MM.1S (cell line): ENCODE results near the gene GNG12.

Experiments used
- CTCF ChIP-seq: fragments of 300-600 bp; sonication (generic); IDR thresholded peaks from 2 replicates; pipeline ENCODE4 v1.5.1; 2016; ENCODE audit warnings: antibody characterized with exemption, low read length, mixed read lengths
- EZH2 ChIP-seq: fragments of 300-600 bp; sonication (generic); optimal IDR thresholded peaks from 2 replicates; pipeline ENCODE3; 2017; ENCODE audit warnings: low read depth, mild to moderate bottlenecking, antibody characterized with exemption, low read length, mixed read lengths
- EZH2phosphoT487 ChIP-seq: fragments of 300-600 bp; sonication (generic); IDR thresholded peaks from 2 replicates; pipeline ENCODE4 v1.6.1; 2018; ENCODE audit warnings: antibody characterized with exemption, low read length

DNA sequence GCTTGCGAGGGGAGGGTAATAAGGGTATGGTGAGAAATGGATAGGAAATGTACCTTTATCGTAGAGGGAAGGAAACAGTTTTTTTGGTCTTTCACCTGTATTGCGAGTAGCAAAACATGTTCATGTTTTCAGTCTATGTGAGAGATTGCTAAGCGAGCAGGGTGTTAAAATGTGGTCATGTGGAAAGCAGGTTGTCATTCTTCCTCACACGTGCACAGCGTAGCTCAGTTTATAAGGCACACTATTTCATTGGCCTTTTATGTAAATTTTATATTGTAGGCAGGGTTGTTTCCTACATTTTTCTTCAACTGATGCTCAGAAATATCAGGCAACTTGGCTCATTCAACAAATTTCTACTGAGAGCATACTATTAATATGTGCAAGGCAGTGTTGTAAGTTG is 18.5 kb upstream of the GNG12 start:
- TF ChIP-seq CTCF, result no peak
- TF ChIP-seq EZH2, result no peak
- no peak for TF ChIP-seq EZH2phosphoT487
